Ureter (tissue), 1 donor: ENCODE results near the gene ZNF683. TPM values are rescaled to one million over a fixed set of nuclear protein-coding genes. Genes with fewer than 3 reads are reported as not detected.
"Not testable (repeated sequence)": the region's sequence is repeated elsewhere in the genome, so short reads cannot be mapped to it uniquely, and the experiment has no call there.

Experiments
- DNase-seq: peaks from one replicate; pipeline ENCODE4 v3.0.0-alpha.2; 2020; ENCODE audit warnings: low spot score
- total RNA-seq: library from RNA; stranded (reverse); gene quantifications from one replicate; pipeline ENCODE4 v1.2.4, GENCODE V29; 2023
- donor health status: DM: yes; HTN: yes; CAD: no.

Gene ZNF683
- total RNA-seq, 1 donor from 2014 or later = 1.2 TPM

DNA sequence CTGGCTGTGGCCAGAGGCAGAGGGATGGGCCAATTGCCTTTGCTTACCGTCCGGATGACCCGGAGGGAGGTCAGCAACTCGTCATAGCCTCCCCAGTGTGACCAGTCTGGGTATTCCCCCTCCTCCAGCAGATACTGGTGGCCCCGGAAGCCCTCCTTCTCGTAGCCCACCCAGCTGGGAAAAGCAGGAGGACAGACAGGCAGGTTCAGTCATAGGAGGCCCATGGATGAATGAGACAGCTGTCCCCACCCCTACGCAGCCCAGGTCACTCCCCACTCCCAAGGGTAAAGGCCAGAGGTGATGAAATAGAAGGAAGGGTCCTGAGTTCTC, 35.4 kb downstream of the ZNF683 start:
- DNase-seq = no peak

DNA sequence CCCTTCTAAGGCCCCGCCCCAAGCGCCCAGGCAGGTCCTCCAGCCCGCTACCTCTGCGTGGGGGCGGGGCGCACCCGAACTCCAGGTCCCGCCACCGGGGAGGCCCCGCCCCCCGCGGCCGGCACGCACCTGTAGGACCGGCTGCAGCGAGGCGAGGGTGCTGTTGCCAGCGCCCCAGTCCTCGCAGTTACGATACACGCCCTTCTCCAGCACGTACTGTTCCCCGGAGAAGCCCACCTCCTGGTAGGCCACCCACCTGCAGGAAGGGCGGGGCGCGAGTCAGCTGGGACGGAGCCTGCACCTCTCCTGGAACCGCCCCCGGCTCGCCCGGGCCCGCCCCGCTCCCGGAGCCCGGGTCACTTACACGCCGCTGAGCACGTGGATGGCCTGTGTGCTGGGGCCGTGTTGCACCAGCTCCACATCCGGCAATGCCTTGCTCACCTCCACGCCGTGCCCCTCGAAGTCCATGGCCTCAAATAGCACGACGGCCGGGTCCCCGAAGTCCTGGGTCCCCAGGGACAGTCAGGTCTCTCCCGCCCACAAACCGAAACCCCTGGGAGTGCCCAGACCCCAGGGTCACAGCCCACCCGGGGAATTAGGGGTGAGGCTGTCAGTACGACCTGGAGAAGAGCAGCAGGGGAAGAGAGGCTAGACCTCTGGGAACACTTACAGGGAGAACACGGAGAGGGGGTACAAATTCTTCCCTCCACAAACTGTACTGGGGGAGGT, 35.9 kb downstream of the ZNF683 start:
- peak; percentile 90 for DNase-seq

DNA sequence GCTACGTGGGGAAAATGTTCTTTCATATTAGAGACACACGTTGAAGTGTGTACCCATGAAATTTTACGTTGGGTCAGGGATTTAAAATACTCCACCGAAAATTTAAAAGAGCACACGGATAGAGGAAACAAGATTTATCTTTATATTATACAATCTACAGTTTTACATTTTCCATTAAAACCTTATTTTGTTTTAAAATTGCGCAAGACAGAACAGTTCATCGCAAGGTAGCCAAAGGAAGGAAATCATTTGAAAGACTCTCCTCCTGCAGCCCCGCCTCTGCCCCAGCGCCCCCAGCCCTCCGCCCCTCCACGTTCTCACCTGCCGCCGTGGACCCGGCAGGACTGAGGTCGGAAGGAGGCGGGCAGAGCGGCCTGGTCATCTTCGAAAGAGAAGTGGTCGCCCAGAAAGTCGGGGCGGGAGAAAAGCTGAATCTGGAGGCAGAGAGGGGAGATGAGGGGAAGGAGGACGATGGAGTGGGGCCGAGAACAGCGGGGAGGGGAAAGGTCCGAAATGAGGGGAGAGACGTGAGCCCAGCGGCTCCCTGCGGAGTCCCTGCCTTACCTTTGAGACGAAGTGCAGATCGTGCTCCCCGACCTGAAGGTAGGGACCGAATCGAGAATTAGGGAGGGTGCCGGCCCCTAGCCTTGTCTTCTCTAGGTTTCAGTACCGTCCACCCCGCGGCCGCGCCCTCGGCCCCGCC, 36.6 kb downstream of the ZNF683 start:
- no peak for DNase-seq

DNA sequence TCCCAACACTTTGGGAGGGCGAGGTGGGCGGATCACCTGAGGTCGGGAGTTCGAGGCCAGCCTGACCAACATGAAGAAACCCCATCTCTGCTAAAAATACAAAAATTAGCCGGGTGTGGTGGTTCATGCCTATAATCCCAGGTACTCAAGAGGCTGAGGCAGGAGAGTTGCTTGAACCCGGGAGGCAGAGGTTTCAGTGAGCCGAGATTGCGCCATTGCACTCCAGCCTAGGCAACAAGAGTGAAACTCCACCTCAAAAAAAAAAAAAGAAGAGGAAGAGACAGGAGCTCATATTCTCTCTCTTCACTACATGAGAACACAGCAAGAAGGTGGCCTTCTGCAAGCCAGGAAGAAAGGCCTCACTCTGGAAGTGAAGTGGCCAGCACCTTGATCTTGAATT, 39.2 kb downstream of the ZNF683 start:
- DNase-seq = not testable (repeated sequence)

DNA sequence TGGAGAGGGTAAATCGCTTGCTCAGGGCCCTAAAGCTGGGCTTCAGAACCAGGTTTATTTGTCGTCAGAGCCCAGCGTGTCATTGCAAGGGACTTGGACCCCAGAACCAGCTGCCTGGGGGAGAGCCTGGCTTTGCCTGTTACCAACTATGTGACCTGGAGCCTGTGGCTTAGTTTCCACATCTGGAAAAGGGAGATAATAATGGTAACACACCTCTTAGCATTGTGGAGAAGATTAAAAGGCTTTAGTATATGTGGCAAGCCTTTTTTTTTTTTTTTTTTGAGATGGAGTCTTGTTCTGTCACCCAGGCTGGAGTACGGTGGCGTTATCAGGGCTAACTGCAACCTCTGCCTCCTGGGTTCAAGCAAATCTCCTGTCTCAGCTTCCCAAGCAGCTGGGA, 42.3 kb downstream of the ZNF683 start:
- no peak for DNase-seq

DNA sequence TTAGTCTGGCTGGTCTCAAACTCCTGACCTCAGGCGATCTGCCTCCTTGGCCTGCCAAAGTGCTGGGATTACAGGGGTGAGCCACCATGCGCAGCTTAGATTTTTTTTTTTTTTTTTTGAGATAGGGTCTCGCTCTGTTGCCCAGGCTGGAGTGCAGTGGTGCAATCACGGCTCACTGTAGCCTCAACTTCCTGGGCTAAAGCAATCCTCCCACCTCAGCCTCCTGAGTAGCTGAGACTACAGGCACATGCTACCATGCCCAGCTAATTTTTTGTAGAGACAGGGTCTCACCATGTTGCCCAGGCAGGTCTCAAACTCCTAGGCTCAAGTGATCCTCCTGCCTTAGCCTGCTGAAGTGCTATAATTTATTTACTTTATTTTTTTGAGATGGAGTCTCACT, 43.2 kb downstream of the ZNF683 start:
- not testable (repeated sequence) for DNase-seq

DNA sequence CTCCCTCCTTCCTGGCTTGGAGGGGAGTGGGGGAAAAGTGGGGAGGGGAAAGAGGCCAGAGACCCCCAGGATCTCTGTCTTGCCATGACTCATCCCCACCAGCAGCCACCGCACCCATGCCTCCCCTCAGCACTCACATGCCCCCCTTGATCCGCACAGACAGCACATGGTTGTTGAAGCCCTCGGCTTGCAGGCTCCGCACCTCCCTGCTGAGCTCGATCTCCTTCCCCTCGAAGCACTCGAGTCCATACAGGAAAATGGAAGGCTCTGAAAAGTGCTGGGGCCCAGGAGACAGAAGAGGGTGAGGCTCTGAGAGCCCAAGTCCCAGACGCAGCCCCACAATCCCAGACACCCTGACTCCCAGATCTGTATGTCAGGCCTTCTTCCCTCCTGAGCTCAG, 44.0 kb downstream of the ZNF683 start:
- no peak for DNase-seq

DNA sequence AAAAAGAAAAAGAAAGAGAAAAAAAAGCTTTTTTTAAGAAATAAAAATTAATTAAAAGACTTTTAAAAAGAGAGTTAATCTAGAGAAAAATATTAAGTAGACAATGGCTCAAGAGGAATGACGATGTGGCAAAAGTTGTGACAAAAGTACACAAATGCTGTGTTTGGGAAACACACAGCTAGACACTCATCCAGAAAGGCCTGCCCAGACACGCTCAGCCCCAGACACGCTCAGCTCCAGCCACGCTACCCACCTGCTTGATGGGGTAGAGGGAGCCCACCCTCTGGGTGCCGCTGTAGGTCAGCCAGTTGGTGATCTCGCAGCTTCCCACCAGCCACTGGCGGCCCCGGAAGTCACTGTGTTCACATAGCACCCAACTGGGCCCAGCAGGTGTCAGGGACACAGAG, 44.6 kb downstream of the ZNF683 start:
- DNase-seq = peak; percentile 65

DNA sequence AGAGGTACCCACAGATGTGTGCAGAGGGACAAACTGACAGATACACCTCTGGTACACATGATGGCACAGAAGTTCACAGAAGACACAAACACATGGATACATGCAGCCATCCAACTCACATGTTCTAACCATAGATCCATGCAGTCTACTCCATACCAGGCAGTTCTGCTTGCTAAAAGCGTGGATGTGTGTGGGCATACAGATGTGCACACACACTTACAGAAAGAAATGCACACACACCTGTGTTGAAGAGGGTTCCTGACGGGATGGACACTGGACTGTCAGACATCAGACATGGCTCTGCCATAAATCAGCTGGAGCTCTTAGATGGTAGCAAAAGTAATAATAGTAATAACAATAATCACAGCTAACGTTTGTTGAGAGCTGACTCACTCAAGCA, 48.0 kb downstream of the ZNF683 start:
- no peak for DNase-seq

DNA sequence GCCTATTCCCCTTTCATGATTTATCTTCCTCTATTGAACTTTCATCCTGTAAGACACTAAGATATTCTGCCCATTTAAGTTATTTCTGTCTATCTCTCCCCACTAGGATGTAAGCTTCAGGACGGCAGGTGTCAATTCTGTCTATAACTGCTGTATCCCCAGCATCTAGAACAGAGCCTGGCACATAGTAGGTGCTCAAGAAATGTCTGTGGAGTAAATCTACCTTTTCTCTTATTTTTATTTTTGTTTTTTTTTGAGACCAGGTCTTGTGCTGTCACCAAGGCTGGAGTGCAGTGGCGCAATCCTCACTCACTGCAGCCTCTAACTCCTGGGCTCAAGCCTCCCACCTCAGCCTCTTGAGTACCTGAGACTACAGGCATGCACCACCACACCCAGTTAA, 49.2 kb downstream of the ZNF683 start:
- DNase-seq = no peak

DNA sequence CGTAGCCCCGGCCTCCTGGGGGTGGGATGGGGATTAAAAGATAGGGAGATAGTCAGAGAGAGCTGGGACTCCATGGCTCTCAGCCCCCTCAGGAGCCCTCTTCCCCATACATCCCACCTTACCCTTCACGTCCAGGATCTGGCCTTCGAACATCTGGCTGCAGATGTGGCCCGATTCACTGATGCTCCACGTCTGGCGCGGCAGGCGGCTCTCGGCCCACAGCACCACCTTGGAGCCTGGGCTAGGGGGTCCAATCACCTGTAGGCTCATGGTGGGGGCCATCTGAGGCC, 50.6 kb downstream of the ZNF683 start:
- DNase-seq = no peak

DNA sequence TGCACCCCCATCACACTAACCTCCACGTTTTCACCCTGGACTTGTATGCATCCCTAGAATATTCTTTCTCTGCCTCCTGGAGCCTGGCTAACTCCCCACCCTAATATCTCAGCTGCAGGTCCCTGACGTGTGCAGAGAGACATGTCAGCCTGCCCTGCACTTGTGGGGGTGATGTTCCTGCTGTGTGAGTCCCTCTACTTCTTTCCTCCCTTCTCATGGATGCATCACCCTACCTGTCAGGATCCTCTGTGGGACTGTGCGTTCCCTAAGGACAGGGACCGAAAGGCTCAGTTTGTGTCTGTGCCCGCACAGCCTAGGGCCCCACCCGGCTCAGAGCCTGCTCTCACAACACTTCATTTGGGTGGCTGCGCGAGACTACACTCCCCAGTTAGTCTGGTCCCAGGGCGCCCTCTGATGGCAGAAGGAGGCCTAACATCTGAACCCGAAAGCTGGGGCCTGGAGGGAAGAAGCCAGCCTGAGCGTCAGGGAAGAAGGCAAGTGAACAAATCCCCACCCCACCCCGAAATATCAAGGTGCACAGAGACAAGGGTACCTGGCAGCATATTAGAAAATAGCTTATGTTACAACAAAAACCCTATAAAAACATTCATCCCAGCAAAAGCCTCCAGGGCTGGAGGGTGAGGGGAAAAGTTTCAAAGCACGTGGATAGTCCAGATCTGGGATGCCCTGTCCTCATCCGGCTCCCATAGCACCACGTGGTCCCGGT, 51.1 kb downstream of the ZNF683 start:
- peak; percentile 92 for DNase-seq

DNA sequence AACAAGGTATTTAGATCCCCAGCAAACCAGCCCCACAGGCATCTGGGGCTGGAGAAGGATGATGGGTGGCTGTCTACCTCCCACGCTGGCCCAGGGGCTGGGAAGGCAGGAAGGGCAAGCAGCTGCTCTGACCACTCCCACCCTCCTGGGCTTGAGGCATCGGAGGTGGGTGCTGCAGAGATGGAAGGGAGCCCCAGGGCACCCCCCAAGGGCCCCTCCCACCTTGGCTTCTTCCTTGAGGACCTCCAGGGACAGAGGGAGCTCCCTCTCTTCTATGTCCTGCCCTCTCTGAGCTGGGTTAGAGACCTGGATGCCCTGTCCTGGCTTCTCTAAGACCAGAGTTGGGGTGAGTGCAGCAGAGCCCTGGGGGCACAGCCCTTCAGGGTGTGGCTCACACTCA, 51.7 kb downstream of the ZNF683 start:
- no peak for DNase-seq

DNA sequence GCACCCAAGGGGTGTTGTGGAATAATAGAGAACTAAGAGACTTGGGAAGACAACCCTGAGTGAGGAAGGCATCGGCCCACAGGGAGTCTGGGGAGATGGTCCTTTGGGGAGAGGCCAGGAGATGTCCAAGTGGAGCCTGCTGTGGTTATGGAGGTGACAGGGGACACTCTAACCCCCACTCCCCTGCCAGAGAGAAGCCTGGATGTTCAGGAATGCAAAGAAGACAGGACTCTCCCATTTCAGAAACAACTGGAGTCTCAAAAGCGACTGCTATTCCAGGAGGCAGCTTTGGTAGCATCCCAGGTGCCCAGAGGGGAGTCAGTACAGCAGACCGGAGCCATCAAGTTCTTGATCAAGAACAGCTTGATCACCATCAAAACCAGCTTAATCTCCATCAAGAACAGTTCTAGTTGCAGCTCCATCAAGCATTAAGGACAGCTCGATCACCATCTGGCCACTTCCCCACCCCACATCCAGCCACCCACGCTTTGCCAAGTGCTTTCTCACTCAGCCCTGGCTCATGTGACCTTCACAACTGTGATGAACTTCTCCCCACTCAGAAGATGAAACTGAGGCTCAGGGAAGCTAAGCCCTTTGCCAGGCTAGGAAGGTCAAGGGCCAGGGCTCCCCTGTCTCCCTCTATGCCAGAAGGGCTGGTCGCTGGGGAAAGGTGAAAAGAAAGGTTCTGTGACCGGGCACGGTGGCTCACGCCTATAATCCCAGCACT, 54.0 kb downstream of the ZNF683 start:
- no peak for DNase-seq

DNA sequence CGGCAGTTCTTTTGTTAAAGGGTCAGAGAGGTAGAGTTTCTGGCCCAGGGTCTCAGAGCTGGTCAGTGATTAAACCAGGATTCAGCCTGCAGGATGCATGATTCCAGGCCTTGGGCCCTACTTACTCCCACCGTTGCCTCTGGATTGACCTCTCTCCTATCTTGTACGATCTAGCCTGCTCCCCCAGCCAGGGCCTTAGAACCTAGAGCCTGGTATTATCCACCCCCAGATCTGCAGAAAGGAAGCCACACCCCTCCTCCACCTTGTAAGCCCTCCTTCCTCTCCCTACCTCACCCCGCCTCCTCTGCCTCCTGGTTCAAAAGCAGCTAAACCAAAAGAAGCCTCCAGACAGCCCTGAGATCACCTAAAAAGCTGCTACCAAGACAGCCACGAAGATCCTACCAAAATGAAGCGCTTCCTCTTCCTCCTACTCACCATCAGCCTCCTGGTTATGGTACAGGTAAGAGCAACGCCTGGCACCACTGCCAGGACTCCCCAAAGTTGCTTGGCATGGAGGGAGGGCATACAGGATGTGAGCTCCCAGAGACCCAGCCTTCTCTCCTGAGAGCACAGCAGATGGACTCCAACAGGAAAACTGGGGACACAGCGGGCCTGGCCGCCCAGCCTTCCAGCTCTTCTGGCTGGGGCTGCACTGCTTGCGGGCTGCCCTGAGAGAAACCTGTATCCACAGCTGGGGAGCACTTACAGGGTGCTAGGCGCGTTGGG, 54.8 kb downstream of the ZNF683 start, which contains the start of gene CD52:
Gene CD52 (plus strand): TSS at position 347 of the 726 bp plus-strand sequence. CDS start 60 bp downstream, at position 407.
- no peak for DNase-seq

DNA sequence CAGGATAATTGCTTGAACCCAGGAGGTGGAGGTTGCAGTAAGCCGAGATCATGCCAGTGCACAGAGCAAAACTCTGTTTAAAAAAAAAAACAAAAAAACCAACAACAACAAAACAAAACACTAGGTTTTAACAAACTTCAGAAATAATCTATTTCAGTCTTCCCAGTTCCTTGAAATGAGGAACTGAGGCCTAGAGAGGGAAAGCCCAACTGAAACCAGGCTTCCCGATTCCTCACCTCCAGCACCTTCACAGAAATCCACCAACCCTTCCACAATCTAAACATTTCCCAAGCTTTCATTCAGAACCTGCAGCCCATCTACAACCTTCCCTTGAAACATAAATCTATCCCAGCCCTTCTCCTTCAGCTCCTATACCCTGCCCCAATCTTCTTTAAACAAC, 55.4 kb downstream of the ZNF683 start:
- DNase-seq = no peak

DNA sequence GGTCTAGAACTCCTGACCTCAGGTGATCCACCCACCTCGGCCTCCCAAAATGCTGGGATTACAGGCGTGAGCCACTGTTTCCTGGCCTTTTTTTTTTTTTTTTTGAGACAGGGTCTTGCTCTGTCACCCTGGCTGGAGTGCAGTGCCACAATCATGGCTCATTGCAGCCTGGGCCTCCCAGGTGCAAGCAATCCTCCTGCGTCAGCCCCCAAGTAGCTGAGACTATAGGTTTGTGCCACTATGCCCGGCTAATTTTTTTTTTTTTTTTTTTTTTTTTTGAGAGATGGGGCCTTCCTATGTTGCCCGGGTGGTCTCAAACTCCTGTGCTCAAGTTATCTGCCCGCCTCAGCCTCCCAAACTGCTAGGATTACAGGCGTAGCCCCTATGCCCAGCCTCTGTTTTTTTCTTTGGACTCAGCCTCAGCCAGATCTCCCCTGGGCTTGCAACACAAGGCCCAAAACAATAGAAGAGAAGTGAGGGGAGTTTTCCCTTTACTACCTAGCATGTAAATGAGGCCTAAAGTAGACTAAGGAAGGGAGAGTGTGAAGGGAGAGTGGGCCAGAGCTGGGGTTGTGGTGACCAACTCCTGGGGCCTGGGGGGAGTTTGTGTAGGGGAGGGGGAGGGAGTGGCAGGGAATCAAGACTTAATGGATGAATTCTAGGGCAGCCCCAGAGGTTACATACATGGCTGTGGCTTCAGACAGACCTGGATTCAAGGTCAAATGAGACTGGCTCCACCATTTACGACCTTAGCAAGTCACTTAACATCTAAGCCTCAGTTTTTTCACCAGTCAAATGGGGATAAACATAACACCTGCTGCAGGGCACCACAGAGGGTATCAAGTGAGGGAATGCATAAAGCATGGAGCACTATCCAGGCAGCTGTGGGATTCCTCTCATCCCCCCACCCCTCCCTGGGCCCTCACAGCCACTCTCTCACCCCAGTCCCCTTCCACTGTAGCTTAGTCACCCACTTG, 56.4 kb downstream of the ZNF683 start:
- DNase-seq = no peak

DNA sequence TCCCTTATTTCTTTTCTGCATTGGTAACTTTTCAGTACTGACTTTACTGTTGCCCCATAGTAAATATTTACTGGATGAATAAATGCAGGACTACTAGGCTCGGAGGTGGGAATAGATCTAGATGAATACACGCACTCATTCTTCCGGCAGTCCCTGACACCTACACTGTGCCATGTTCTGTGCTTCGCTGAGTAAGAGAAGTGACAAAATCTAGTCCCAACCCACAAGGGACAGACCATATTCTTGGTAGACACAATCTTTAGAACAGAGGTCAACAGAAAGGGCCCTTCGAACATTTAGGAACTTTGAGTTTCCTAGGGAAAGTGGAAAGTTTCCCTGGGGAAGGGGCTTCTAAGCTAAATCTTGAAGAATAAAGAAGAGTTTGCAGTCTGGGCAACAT, 58.0 kb downstream of the ZNF683 start:
- no peak for DNase-seq
